B cell (primary cell): ENCODE measurements around the gene IFNA13. TPM values are rescaled to one million over a fixed set of nuclear protein-coding genes. Genes with fewer than 3 reads are reported as not detected.
"Not testable (repeated sequence)": the region's sequence is repeated elsewhere in the genome, so short reads cannot be mapped to it uniquely, and the experiment has no call there.

Experiments used
- ATAC-seq: fragments of 200-7000 bp; cut with Tn5 transposase; one replicate; pipeline ENCODE4 v1.10.0; 2021; ENCODE audit warnings: low read depth, mild to moderate bottlenecking, moderate number of reproducible peaks, moderate library complexity
- CTCF ChIA-PET: fragments of 350-600 bp; sonication (Branson Sonifier 250); formaldehyde crosslinking; loops from one replicate; lab custom pipeline; 2021; ENCODE audit warnings: antibody characterized with exemption, inconsistent platforms; lab: Charles Lee
- POLR2A ChIA-PET: fragments of 350-600 bp; sonication (Branson Sonifier 250); formaldehyde crosslinking; loops from one replicate; lab custom pipeline; 2021; ENCODE audit warnings: antibody characterized with exemption; lab: Charles Lee
- DNase-seq: peaks from one replicate; pipeline ENCODE4 v3.0.0; 2013
- H2AFZ ChIP-seq: 2 replicates; pipeline ENCODE4 v1.6.1; 2012; ENCODE audit warnings: mild to moderate bottlenecking, low read depth, low read length; ENCODE audit not compliant: insufficient read depth, poor library complexity, severe bottlenecking
- H3K27ac ChIP-seq, 2 donors: 1 replicate in 1 of 2; 2 replicates in 1 of 2; pipeline ENCODE4 v1.5.1; 2012 to 2013; ENCODE audit warnings: low read length in 2 of 2, mild to moderate bottlenecking in 2 of 2, moderate library complexity in 1 of 2
- H3K27me3 ChIP-seq, 4 experiments: fragments of 200-600 bp in 1 of 4; sonication (generic) in 1 of 4; replicated peaks in 1 of 4; 1 replicate in 2 of 4; 2 replicates in 2 of 4; pipeline versions ENCODE4 v1.6.1 to v1.7.0; 2013 to 2016; ENCODE audit warnings: low read length in 3 of 4, mild to moderate bottlenecking in 2 of 4, mixed read lengths in 1 of 4, moderate library complexity in 1 of 4; ENCODE audit not compliant: insufficient read depth in 4 of 4, control insufficient read depth in 3 of 4; ENCODE audit errors: control extremely low read depth in 1 of 4
- H3K36me3 ChIP-seq, 2 experiments: replicated peaks in 1 of 2; 1 replicate in 1 of 2; 2 replicates in 1 of 2; pipeline versions ENCODE4 v1.6.1 to v1.7.1; 2013; ENCODE audit warnings: low read length in 1 of 2; ENCODE audit not compliant: insufficient read depth in 2 of 2, control insufficient read depth in 1 of 2; ENCODE audit errors: control extremely low read depth in 1 of 2, extremely low read depth in 1 of 2
- H3K4me1 ChIP-seq, 2 donors: fragments of 200-600 bp in 1 of 2; sonication (generic) in 1 of 2; 1 replicate in 1 of 2; 2 replicates in 1 of 2; pipeline versions ENCODE4 v1.5.1 to v1.6.1; 2013 to 2017; ENCODE audit warnings: low read length in 2 of 2; ENCODE audit not compliant: control insufficient read depth in 2 of 2, insufficient read depth in 2 of 2
- H3K4me2 ChIP-seq: replicated peaks from 2 replicates; pipeline ENCODE3; 2012; ENCODE audit warnings: mild to moderate bottlenecking, low read depth, low read length; ENCODE audit not compliant: poor library complexity, severe bottlenecking
- H3K4me3 ChIP-seq, 5 experiments: fragments of 200-600 bp in 1 of 5; sonication (generic) in 1 of 5; 1 replicate in 3 of 5; 2 replicates in 2 of 5; pipeline versions ENCODE4 v1.5.1 to v1.7.0; 2011 to 2016; ENCODE audit warnings: low read length in 4 of 5, mild to moderate bottlenecking in 4 of 5, low read depth in 2 of 5, control low read depth in 1 of 5, moderate library complexity in 1 of 5; ENCODE audit not compliant: insufficient read depth in 1 of 5; ENCODE audit errors: control extremely low read depth in 1 of 5, extremely low read depth in 1 of 5
- H3K79me2 ChIP-seq: fragments of 200-600 bp; sonication (generic); one replicate; pipeline ENCODE4 v1.6.0; 2016; ENCODE audit warnings: low read length; ENCODE audit not compliant: control insufficient read depth, insufficient read depth
- H3K9ac ChIP-seq: fragments of 200-600 bp; sonication (generic); 2 replicates; pipeline ENCODE4 v1.6.1; 2017; ENCODE audit warnings: mild to moderate bottlenecking, low read length, moderate library complexity
- H3K9me3 ChIP-seq, 3 donors: one replicate each; pipeline versions ENCODE4 v1.6.1 to v1.7.1; 2013; ENCODE audit warnings: low read length in 2 of 3; ENCODE audit not compliant: control insufficient read depth in 2 of 3, insufficient read depth in 1 of 3; ENCODE audit errors: control extremely low read depth in 1 of 3
- H4K20me1 ChIP-seq: 2 replicates; pipeline ENCODE4 v1.6.0; 2012; ENCODE audit warnings: mild to moderate bottlenecking, low read length; ENCODE audit not compliant: insufficient read depth, control insufficient read depth, poor library complexity, severe bottlenecking
- H3K27ac Mint-ChIP-seq: one replicate; pipeline ENCODE4 v1.8.0; 2021; ENCODE audit warnings: mixed read lengths
- H3K27me3 Mint-ChIP-seq: one replicate; pipeline ENCODE4 v1.8.0; 2021; ENCODE audit warnings: mixed read lengths
- H3K4me1 Mint-ChIP-seq: one replicate; pipeline ENCODE4 v1.8.0; 2021; ENCODE audit warnings: mixed read lengths
- H3K4me3 Mint-ChIP-seq: one replicate; pipeline ENCODE4 v1.8.0; 2021; ENCODE audit warnings: mixed read lengths
- H3K9me3 Mint-ChIP-seq: one replicate; pipeline ENCODE4 v1.8.0; 2022; ENCODE audit warnings: mixed read lengths; ENCODE audit not compliant: insufficient read depth
- WGBS: methylation state at CpG from one replicate; pipeline ENCODE4 v1.1.5; 2013; ENCODE audit warnings: missing lambda C conversion rate; ENCODE audit not compliant: insufficient coverage; 5-methylcytosine and 5-hydroxymethylcytosine counted together
- intact Hi-C: fragments of 100-400 bp; cut with micrococcal nuclease; formaldehyde crosslinking; loops from one replicate; pipeline ENCODE4 v1.10.0; 2022
- polyA plus RNA-seq: library from polyadenylated mRNA; depleted of rRNA; stranded (reverse); fragments of >200 nt; gene quantifications from 2 replicates; pipeline ENCODE4 v1.2.3, GENCODE V29; 2012
- total RNA-seq, 2 donors: library from RNA; stranded (reverse); fragments of 120-200 nt in 1 of 2; gene quantifications; 1 replicate in 1 of 2; 2 replicates in 1 of 2; pipeline versions ENCODE4 v1.2.3 to v1.2.4, GENCODE V29; 2013 to 2022

The IFNA13 gene
- total and polyA plus RNA-seq, 2 donors (not counting 1 experiment from before 2014, with no cell fraction given) = not detected

GRCh38 chr9:21371467-21371866 lies 3.6 kb upstream of the IFNA13 start:
- H3K27ac Mint-ChIP-seq, H3K4me1 ChIP-seq, H3K4me2 ChIP-seq, H3K9ac ChIP-seq, intact Hi-C loops, ATAC-seq, H3K4me1 Mint-ChIP-seq, H2AFZ ChIP-seq, H3K9me3 Mint-ChIP-seq, H3K79me2 ChIP-seq, H3K4me3 Mint-ChIP-seq, H3K4me3 ChIP-seq, H4K20me1 ChIP-seq, H3K36me3 ChIP-seq, H3K27ac ChIP-seq, POLR2A ChIA-PET, H3K9me3 ChIP-seq, DNase-seq: not testable (repeated sequence)
- WGBS = 80% methylated on average over 1 of the region's 4 CpGs
- CTCF ChIA-PET = interaction anchor here (1.1 kb wide), 1 partner anchor 24 kb away, joined by 3 read pairs; no protein-coding TSS in a partner anchor
- peaks cover 30% of the 10 kb centered on the region for H3K27me3 Mint-ChIP-seq
- H3K27me3 ChIP-seq = peaks cover 0 to 12% (median 8%) of the 10 kb centered on the region in 4 experiments

GRCh38 chr9:21367169-21367568 lies 688 bp downstream of the IFNA13 start:
- H4K20me1 ChIP-seq, H3K9ac ChIP-seq, H3K4me3 ChIP-seq, H3K9me3 ChIP-seq, H3K9me3 Mint-ChIP-seq, CTCF ChIA-PET, POLR2A ChIA-PET, H3K27ac Mint-ChIP-seq, H3K27me3 ChIP-seq, H2AFZ ChIP-seq, H3K4me1 ChIP-seq, H3K4me2 ChIP-seq, H3K79me2 ChIP-seq, H3K27ac ChIP-seq, H3K4me3 Mint-ChIP-seq, H3K36me3 ChIP-seq, H3K4me1 Mint-ChIP-seq: not testable (repeated sequence)
- intact Hi-C loops = loop anchor here (2.0 kb wide), 1 partner anchor 74 kb away; the partner anchor contains the start of gene IFNA1
- DNase-seq (peak; percentile 24), ATAC-seq (peak; percentile 51)
- H3K27me3 Mint-ChIP-seq = peaks cover 33% of the 10 kb centered on the region
- no CpG with 5 or more reads among the region's 2 CpGs for WGBS
